Brain microvascular endothelial cell (primary cell): Measurements from ENCODE around the gene HCAR3.

Experiments
- DNase-seq: peaks from one replicate; pipeline ENCODE4 v3.0.0-alpha.2; 2020
- H3K27ac ChIP-seq: fragments of 250-450 bp; sonication (Bioruptor Pico); 2 replicates; pipeline ENCODE4 v1.5.1; 2020; ENCODE audit warnings: mild to moderate bottlenecking, moderate library complexity
- H3K27me3 ChIP-seq: fragments of 250-450 bp; sonication (Bioruptor Pico); replicated peaks from 2 replicates; pipeline ENCODE4 v1.5.1; 2020; ENCODE audit warnings: mild to moderate bottlenecking
- H3K36me3 ChIP-seq: fragments of 250-450 bp; sonication (Bioruptor Pico); replicated peaks from 2 replicates; pipeline ENCODE4 v1.5.1; 2020; ENCODE audit warnings: mild to moderate bottlenecking
- H3K4me3 ChIP-seq: 2 replicates; pipeline ENCODE4 v1.5.1; 2011; ENCODE audit warnings: low read depth, mild to moderate bottlenecking, control low read depth, low read length, moderate library complexity
- CTCF ChIP-seq: IDR thresholded peaks from 2 replicates; pipeline ENCODE4 v1.5.1; 2011; ENCODE audit warnings: low read depth, mild to moderate bottlenecking, moderate library complexity, low read length, control low read depth, inconsistent platforms; ENCODE audit errors: missing control alignments
- in situ Hi-C: cut with HindIII; loops from 2 replicates; pipeline ENCODE4 v1.10.0; 2017; ENCODE audit warnings: low sequenced_read_pairs, low pct_ligation_motif_present

Gene HCAR3

GRCh38 chr12:122732611-122733010 lies 16.0 kb upstream of the HCAR3 start:
- no peaks in the 10 kb centered on the region for H3K27me3 ChIP-seq
- no peak overlapping the region for H3K27ac ChIP-seq
- in situ Hi-C loops: no loop called here
- no peaks in the 10 kb centered on the region for H3K36me3 ChIP-seq
- TF ChIP-seq CTCF: no peak
- no peak overlapping the region for H3K4me3 ChIP-seq
- no peak for DNase-seq

- Histone ChIP-seq H3K27ac (no peak overlapping the region), H3K27me3 (no peaks in the 10 kb centered on the region), H3K4me3 (no peak overlapping the region), H3K36me3 (no peaks in the 10 kb centered on the region)
- no peak for DNase-seq
- in situ Hi-C loops: no loop called here
- TF ChIP-seq CTCF: no peak
Observed at GRCh38 chr12:122732170-122732569, 15.6 kb upstream of the HCAR3 start.

- DNase-seq: peak; percentile 36
- no peaks in the 10 kb centered on the region for H3K36me3 ChIP-seq
- in situ Hi-C loops: no loop called here
- peak within 1 kb of the TSS; percentile 48 for H3K4me3 ChIP-seq
- H3K27ac ChIP-seq: no peak within 1 kb of the TSS
- peak; percentile 25 for TF ChIP-seq CTCF
- no peaks in the 10 kb centered on the region for H3K27me3 ChIP-seq
Observed at GRCh38 chr12:122730215-122731014, 13.8 kb upstream of the HCAR3 start, which contains the start of gene HCAR1. HCAR1 (minus strand) TSS chr12:122730844; CDS start chr12:122730339, 505 bp downstream.

- Histone ChIP-seq H3K36me3 (no peaks in the 10 kb centered on the region), H3K27ac (no peak overlapping the region), H3K27me3 (no peaks in the 10 kb centered on the region), H3K4me3 (peak overlapping the region; percentile 48)
- TF ChIP-seq CTCF: no peak
- in situ Hi-C loops: no loop called here
- no peak for DNase-seq
Observed at GRCh38 chr12:122729583-122730214, 13.1 kb upstream of the HCAR3 start.

- H3K36me3 ChIP-seq: no peaks in the 10 kb centered on the region
- no peak for TF ChIP-seq CTCF
- no peak overlapping the region for H3K4me3 ChIP-seq
- H3K27me3 ChIP-seq: no peaks in the 10 kb centered on the region
- in situ Hi-C loops: no loop called here
- DNase-seq: no peak
- no peak overlapping the region for H3K27ac ChIP-seq
Observed at GRCh38 chr12:122726080-122726558, 9.5 kb upstream of the HCAR3 start.
